HCT116 (cell line): ENCODE measurements around the gene PLEKHA6. TPM values are rescaled to one million over a fixed set of nuclear protein-coding genes. Genes with fewer than 3 reads are reported as not detected.

Source experiments
- ATAC-seq: fragments of 200-7000 bp; cut with Tn5 transposase; 2 replicates; pipeline ENCODE4 v1.9.1; 2020; ENCODE audit warnings: mild to moderate bottlenecking, moderate library complexity
- BruUV-seq: library from RNA; stranded (reverse); fragments of 400-500 nt; replicated peaks from 2 replicates; lab custom pipeline; 2021; lab: Mats Ljungman, UMichigan
- CTCF ChIA-PET: fragments of 300-600 bp; sonication (Branson Sonifier 250); formaldehyde crosslinking; loops from one replicate; lab custom pipeline; 2021; ENCODE audit warnings: antibody characterized with exemption; lab: Charles Lee
- POLR2A ChIA-PET: fragments of 300-600, 350-600 bp; sonication (Branson Sonifier 250); formaldehyde crosslinking; loops from one replicate; lab custom pipeline; 2021; ENCODE audit warnings: antibody characterized with exemption; lab: Charles Lee
- RAD21 ChIA-PET, 2 experiments: fragments of 300-600 bp; sonication (Branson Sonifier 250); formaldehyde crosslinking; loops; one replicate each; lab custom pipeline; 2023; ENCODE audit warnings: low total read pairs in 2 of 2; ENCODE audit not compliant: uncharacterized antibody in 2 of 2, unreplicated experiment in 2 of 2, low non-redundant PET in 1 of 2; lab: Charles Lee
- DNase-seq: peaks from one replicate; pipeline ENCODE4 v3.0.0-alpha.2; 2010; ENCODE audit warnings: low read depth, low spot score
- H2AFZ ChIP-seq: fragments of 200-600 bp; shearing (Covaris generic), sonication (generic); 2 replicates; pipeline ENCODE4 v1.6.1; 2017; ENCODE audit warnings: low read depth, mixed run types, mixed read lengths, antibody characterized with exemption, low read length; ENCODE audit not compliant: poor library complexity, severe bottlenecking
- H3K27ac ChIP-seq: 2 replicates; pipeline ENCODE4 v1.5.1; 2012; ENCODE audit warnings: low read depth, low read length
- H3K27me3 ChIP-seq: fragments of 200-600 bp; sonication (generic); 2 replicates; pipeline ENCODE4 v1.6.1; 2016; ENCODE audit warnings: mixed run types, low read length, mixed read lengths; ENCODE audit not compliant: insufficient read depth
- H3K36me3 ChIP-seq, 2 experiments: fragments of 200-500 bp in 1 of 2; fragments of 200-600 bp in 1 of 2; sonication (Bioruptor generic) in 1 of 2; sonication (generic) in 1 of 2; 2 replicates each; pipeline versions ENCODE4 v1.5.1 to v1.6.1; 2014 to 2016; ENCODE audit warnings: low read length in 2 of 2, inconsistent platforms in 1 of 2, mixed read lengths in 1 of 2, mixed run types in 1 of 2; ENCODE audit not compliant: insufficient read depth in 2 of 2, control insufficient read depth in 1 of 2
- H3K4me1 ChIP-seq, 2 experiments: fragments of 200-600 bp in 1 of 2; sonication (generic) in 1 of 2; 2 replicates each; pipeline versions ENCODE4 v1.5.1 to v1.6.1; 2012 to 2017; ENCODE audit warnings: low read length in 2 of 2, inconsistent platforms in 1 of 2, mild to moderate bottlenecking in 1 of 2, mixed read lengths in 1 of 2, mixed run types in 1 of 2, moderate library complexity in 1 of 2; ENCODE audit not compliant: insufficient read depth in 2 of 2, control insufficient read depth in 1 of 2
- H3K4me2 ChIP-seq: fragments of 200-600 bp; sonication (generic); 2 replicates; pipeline ENCODE4 v1.6.1; 2017; ENCODE audit warnings: mixed run types, low read length, mixed read lengths
- H3K4me3 ChIP-seq, 2 experiments: fragments of 200-600 bp in 1 of 2; sonication (generic) in 1 of 2; replicated peaks in 1 of 2; 2 replicates each; pipeline ENCODE4 v1.5.1; 2011 to 2016; ENCODE audit warnings: low read length in 2 of 2, control low read depth in 1 of 2, low read depth in 1 of 2, mild to moderate bottlenecking in 1 of 2, mixed read lengths in 1 of 2, mixed run types in 1 of 2
- H3K79me2 ChIP-seq: fragments of 200-600 bp; sonication (generic); 2 replicates; pipeline ENCODE4 v1.6.1; 2017; ENCODE audit warnings: mild to moderate bottlenecking, mixed run types, low read length, moderate library complexity, mixed read lengths; ENCODE audit not compliant: insufficient read depth
- H3K9ac ChIP-seq: fragments of 200-600 bp; sonication (generic); 2 replicates; pipeline ENCODE4 v1.6.1; 2016; ENCODE audit warnings: low read length, mixed read lengths
- H3K9me2 ChIP-seq: fragments of 200-600 bp; sonication (generic), shearing (Covaris generic); 2 replicates; pipeline ENCODE4 v1.6.1; 2017; ENCODE audit warnings: mixed run types, mild to moderate bottlenecking, moderate library complexity; ENCODE audit not compliant: insufficient read depth
- H3K9me3 ChIP-seq, 2 experiments: fragments of 200-500 bp in 1 of 2; fragments of 200-600 bp in 1 of 2; sonication (Bioruptor generic) in 1 of 2; sonication (generic) in 1 of 2; 2 replicates each; pipeline ENCODE4 v1.6.1; 2014 to 2017; ENCODE audit warnings: low read length in 2 of 2, mixed read lengths in 2 of 2, inconsistent platforms in 1 of 2, low read depth in 1 of 2, mild to moderate bottlenecking in 1 of 2, mixed run types in 1 of 2, moderate library complexity in 1 of 2; ENCODE audit not compliant: control insufficient read depth in 1 of 2, insufficient read depth in 1 of 2
- H4K20me1 ChIP-seq: fragments of 200-600 bp; sonication (generic), shearing (Covaris generic); 2 replicates; pipeline ENCODE4 v1.6.1; 2017; ENCODE audit warnings: mixed run types, mild to moderate bottlenecking, moderate library complexity; ENCODE audit not compliant: insufficient read depth
- CBX3 ChIP-seq: IDR thresholded peaks from 2 replicates; pipeline ENCODE4 v1.6.1; 2012; ENCODE audit warnings: low read depth
- CEBPB ChIP-seq: IDR thresholded peaks from 2 replicates; pipeline ENCODE4 v1.6.1; 2012; ENCODE audit warnings: low read depth
- ELF1 ChIP-seq: IDR thresholded peaks from 2 replicates; pipeline ENCODE4 v1.6.1; 2012; ENCODE audit warnings: low read depth, borderline replicate concordance
- EZH2 ChIP-seq: fragments of 200-600 bp; sonication (generic); IDR thresholded peaks from 2 replicates; pipeline ENCODE4 v1.6.1; 2017; ENCODE audit warnings: antibody characterized with exemption, mixed run types
- EZH2phosphoT487 ChIP-seq: fragments of 200-600 bp; IDR thresholded peaks from 2 replicates; pipeline ENCODE4 v1.6.1; 2018; ENCODE audit warnings: antibody characterized with exemption, borderline replicate concordance
- FOSL1 ChIP-seq: IDR thresholded peaks from 2 replicates; pipeline ENCODE4 v1.6.1; 2012; ENCODE audit warnings: low read depth
- POLR2A ChIP-seq: IDR thresholded peaks from 2 replicates; pipeline ENCODE4 v1.7.0; 2011; ENCODE audit warnings: borderline replicate concordance; ENCODE audit not compliant: insufficient read depth, insufficient read length; ENCODE audit errors: extremely low read depth
- RAD21 ChIP-seq: IDR thresholded peaks from 2 replicates; pipeline ENCODE4 v1.6.1; 2012; ENCODE audit warnings: low read depth, mild to moderate bottlenecking
- SP1 ChIP-seq: IDR thresholded peaks from 2 replicates; pipeline ENCODE4 v1.6.1; 2012; ENCODE audit warnings: low read depth
- SRF ChIP-seq: IDR thresholded peaks from 2 replicates; pipeline ENCODE4 v1.6.1; 2012; ENCODE audit warnings: low read depth
- TCF7L2 ChIP-seq: IDR thresholded peaks from 2 replicates; pipeline ENCODE4 v1.7.0; 2011; ENCODE audit warnings: borderline replicate concordance, inconsistent platforms; ENCODE audit not compliant: insufficient read depth, insufficient read length; ENCODE audit errors: extremely low read depth
- YY1 ChIP-seq: IDR thresholded peaks from 2 replicates; pipeline ENCODE4 v1.6.1; 2011; ENCODE audit warnings: low read length, low read depth, moderate library complexity, mild to moderate bottlenecking; ENCODE audit not compliant: insufficient replicate concordance; ENCODE audit errors: extremely low read depth
- ZNF274 ChIP-seq: fragments of 200-500 bp; sonication (Bioruptor generic); IDR thresholded peaks from 2 replicates; pipeline ENCODE4 v1.6.1; 2014; ENCODE audit warnings: mild to moderate bottlenecking, low read depth, low read length, inconsistent platforms
- intact Hi-C: fragments of 100-400 bp; cut with micrococcal nuclease; formaldehyde crosslinking; loops from 2 replicates; pipeline ENCODE4 v1.10.0; 2022
- total RNA-seq: library from RNA; stranded (reverse); gene quantifications from one replicate; pipeline ENCODE4 v1.2.1, GENCODE V29; 2021; ENCODE audit not compliant: unreplicated experiment
- TF ChIP-seq, protein P1 (sequence below): IDR thresholded peaks from 2 replicates; pipeline ENCODE4 v1.6.1; 2011; ENCODE audit warnings: mild to moderate bottlenecking, low read length, moderate library complexity; ENCODE audit not compliant: insufficient replicate concordance; ENCODE audit errors: extremely low read depth
- TF ChIP-seq, protein P2 (sequence below): IDR thresholded peaks from 2 replicates; pipeline ENCODE4 v1.6.1; 2012
- TF ChIP-seq, protein P3 (sequence below), 3 experiments: fragments of 200-600 bp in 1 of 3; sonication (generic) in 1 of 3; IDR thresholded peaks in 2 of 3; conservative IDR thresholded peaks in 1 of 3; 2 replicates each; pipeline ENCODE4 v1.5.1; 2012 to 2017; ENCODE audit warnings: low read depth in 2 of 3, low read length in 2 of 3, antibody characterized with exemption in 1 of 3, borderline replicate concordance in 1 of 3, control low read depth in 1 of 3, mild to moderate bottlenecking in 1 of 3, mixed read lengths in 1 of 3, mixed run types in 1 of 3, moderate library complexity in 1 of 3; ENCODE audit not compliant: insufficient read depth in 1 of 3
- TF ChIP-seq, protein P4 (sequence below): IDR thresholded peaks from 2 replicates; pipeline ENCODE4 v1.6.1; 2012
- TF ChIP-seq, protein P5 (sequence below): IDR thresholded peaks from 2 replicates; pipeline ENCODE4 v1.6.1; 2012; ENCODE audit warnings: low read depth

The PLEKHA6 gene
- total RNA-seq, 1 experiment from 2014 or later = 13.1 TPM

DNA sequence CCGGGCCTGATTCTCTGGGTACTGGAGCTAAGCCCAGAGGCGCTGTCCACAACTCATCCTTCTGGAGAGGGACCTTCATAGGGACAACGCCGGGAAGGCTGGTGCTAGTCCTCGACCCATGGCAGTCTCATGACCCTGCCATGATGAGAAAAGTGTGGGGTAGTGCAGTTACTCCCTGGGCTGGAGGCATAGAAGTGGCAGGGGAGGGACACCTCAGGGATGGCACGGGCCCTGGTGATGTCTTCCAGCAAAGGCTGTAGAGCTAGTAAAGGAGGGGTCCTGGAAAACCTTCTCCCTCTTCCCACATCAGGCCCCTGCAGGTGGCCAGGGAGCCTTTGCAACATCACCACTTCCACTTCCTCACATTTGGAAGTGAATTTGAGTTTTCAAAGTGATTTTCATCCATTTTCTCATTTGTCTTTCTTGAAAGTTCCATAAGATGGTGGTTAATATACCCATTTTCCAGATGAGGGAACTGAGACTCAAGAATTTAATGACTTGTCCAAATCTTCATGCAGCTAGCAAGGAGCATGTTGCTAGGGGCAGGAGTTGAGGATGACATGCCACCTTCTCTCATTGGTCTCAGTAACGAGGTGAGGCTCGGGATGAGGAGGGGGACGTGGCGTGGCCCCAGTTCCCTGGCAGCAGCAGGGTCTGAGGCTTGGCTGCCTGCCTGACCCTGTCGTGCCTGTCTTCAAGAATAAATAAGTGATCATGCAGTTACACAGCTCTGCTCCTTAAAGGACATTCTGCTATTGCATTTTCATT lies 142.7 kb downstream of the PLEKHA6 start:
- CTCF ChIA-PET = interaction anchor here (1.6 kb wide), 1 partner anchor 10 kb away, joined by 3 read pairs; no protein-coding TSS in a partner anchor

More for the DNA sequence above, 142.7 kb downstream of the PLEKHA6 start:
- BruUV-seq = no TSS peak
- POLR2A ChIA-PET = no interaction called here
- TF ChIP-seq ZNF274 (no peak), CEBPB (no peak), RAD21 (no peak), EZH2 (no peak), SP1 (no peak), EZH2phosphoT487 (no peak), CBX3 (no peak), TCF7L2 (no peak), ELF1 (no peak), SRF (no peak), YY1 (no peak), POLR2A (no peak), FOSL1 (no peak)
- TF ChIP-seq, protein P1, sequence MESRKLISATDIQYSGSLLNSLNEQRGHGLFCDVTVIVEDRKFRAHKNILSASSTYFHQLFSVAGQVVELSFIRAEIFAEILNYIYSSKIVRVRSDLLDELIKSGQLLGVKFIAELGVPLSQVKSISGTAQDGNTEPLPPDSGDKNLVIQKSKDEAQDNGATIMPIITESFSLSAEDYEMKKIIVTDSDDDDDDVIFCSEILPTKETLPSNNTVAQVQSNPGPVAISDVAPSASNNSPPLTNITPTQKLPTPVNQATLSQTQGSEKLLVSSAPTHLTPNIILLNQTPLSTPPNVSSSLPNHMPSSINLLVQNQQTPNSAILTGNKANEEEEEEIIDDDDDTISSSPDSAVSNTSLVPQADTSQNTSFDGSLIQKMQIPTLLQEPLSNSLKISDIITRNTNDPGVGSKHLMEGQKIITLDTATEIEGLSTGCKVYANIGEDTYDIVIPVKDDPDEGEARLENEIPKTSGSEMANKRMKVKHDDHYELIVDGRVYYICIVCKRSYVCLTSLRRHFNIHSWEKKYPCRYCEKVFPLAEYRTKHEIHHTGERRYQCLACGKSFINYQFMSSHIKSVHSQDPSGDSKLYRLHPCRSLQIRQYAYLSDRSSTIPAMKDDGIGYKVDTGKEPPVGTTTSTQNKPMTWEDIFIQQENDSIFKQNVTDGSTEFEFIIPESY = no peak
- TF ChIP-seq, protein P2, sequence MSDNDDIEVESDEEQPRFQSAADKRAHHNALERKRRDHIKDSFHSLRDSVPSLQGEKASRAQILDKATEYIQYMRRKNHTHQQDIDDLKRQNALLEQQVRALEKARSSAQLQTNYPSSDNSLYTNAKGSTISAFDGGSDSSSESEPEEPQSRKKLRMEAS = no peak
- TF ChIP-seq, protein P3, sequence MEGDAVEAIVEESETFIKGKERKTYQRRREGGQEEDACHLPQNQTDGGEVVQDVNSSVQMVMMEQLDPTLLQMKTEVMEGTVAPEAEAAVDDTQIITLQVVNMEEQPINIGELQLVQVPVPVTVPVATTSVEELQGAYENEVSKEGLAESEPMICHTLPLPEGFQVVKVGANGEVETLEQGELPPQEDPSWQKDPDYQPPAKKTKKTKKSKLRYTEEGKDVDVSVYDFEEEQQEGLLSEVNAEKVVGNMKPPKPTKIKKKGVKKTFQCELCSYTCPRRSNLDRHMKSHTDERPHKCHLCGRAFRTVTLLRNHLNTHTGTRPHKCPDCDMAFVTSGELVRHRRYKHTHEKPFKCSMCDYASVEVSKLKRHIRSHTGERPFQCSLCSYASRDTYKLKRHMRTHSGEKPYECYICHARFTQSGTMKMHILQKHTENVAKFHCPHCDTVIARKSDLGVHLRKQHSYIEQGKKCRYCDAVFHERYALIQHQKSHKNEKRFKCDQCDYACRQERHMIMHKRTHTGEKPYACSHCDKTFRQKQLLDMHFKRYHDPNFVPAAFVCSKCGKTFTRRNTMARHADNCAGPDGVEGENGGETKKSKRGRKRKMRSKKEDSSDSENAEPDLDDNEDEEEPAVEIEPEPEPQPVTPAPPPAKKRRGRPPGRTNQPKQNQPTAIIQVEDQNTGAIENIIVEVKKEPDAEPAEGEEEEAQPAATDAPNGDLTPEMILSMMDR (IDR thresholded peaks at IDR 0.05 in 2 of 3, conservative IDR thresholded peaks at IDR 0.05 in 1 of 3; ENCODE audit: borderline replicate concordance in 1 of 3, insufficient read depth in 1 of 3, low read depth in 2 of 3, low read length in 2 of 3) = no peak
- TF ChIP-seq, protein P4, sequence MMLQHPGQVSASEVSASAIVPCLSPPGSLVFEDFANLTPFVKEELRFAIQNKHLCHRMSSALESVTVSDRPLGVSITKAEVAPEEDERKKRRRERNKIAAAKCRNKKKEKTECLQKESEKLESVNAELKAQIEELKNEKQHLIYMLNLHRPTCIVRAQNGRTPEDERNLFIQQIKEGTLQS = no peak
- TF ChIP-seq, protein P5, sequence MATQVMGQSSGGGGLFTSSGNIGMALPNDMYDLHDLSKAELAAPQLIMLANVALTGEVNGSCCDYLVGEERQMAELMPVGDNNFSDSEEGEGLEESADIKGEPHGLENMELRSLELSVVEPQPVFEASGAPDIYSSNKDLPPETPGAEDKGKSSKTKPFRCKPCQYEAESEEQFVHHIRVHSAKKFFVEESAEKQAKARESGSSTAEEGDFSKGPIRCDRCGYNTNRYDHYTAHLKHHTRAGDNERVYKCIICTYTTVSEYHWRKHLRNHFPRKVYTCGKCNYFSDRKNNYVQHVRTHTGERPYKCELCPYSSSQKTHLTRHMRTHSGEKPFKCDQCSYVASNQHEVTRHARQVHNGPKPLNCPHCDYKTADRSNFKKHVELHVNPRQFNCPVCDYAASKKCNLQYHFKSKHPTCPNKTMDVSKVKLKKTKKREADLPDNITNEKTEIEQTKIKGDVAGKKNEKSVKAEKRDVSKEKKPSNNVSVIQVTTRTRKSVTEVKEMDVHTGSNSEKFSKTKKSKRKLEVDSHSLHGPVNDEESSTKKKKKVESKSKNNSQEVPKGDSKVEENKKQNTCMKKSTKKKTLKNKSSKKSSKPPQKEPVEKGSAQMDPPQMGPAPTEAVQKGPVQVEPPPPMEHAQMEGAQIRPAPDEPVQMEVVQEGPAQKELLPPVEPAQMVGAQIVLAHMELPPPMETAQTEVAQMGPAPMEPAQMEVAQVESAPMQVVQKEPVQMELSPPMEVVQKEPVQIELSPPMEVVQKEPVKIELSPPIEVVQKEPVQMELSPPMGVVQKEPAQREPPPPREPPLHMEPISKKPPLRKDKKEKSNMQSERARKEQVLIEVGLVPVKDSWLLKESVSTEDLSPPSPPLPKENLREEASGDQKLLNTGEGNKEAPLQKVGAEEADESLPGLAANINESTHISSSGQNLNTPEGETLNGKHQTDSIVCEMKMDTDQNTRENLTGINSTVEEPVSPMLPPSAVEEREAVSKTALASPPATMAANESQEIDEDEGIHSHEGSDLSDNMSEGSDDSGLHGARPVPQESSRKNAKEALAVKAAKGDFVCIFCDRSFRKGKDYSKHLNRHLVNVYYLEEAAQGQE = no peak
- TF ChIP-seq, all 23 proteins: peak for 0
- no peak for ATAC-seq
- Histone ChIP-seq H3K27ac (no peak overlapping the region), H3K36me3 (no peaks in the 10 kb centered on the region), H3K9me3 (no peaks in the 10 kb centered on the region), H3K79me2 (no peaks in the 10 kb centered on the region), H3K4me2 (no peak overlapping the region), H3K4me1 (peaks cover 6 to 23% of the 10 kb centered on the region in 2 experiments; a peak in 3 of 4 replicates), H3K4me3 (no peak overlapping the region), H3K9ac (no peak overlapping the region), H3K27me3 (no peaks in the 10 kb centered on the region), H2AFZ (no peak overlapping the region), H4K20me1 (no peaks in the 10 kb centered on the region), H3K9me2 (no peaks in the 10 kb centered on the region)
- RAD21 ChIA-PET = no interaction called here
- intact Hi-C loops = no loop called here
- no peak for DNase-seq
